Neural crest cell (in vitro differentiated cells): ENCODE measurements around the gene MAS1. TPM values are rescaled to one million over a fixed set of nuclear protein-coding genes. Genes with fewer than 3 reads are reported as not detected.
"Not testable (repeated sequence)": the region's sequence is repeated elsewhere in the genome, so short reads cannot be mapped to it uniquely, and the experiment has no call there.

Experiments used
- DNase-seq: peaks from one replicate; pipeline ENCODE4 v3.0.0; 2021; ENCODE audit warnings: low read depth, mixed read lengths, low spot score
- H3K27ac Mint-ChIP-seq: one replicate; pipeline ENCODE4 v1.8.0; 2021; ENCODE audit warnings: mild to moderate bottlenecking, mixed read lengths; ENCODE audit not compliant: unreplicated experiment
- H3K27me3 Mint-ChIP-seq: 2 replicates; pipeline ENCODE4 v1.8.0; 2021; ENCODE audit warnings: low read depth, mild to moderate bottlenecking, mixed read lengths
- H3K36me3 Mint-ChIP-seq: 2 replicates; pipeline ENCODE4 v1.8.0; 2021; ENCODE audit warnings: low read depth, mild to moderate bottlenecking, mixed read lengths
- H3K4me1 Mint-ChIP-seq: 2 replicates; pipeline ENCODE4 v1.8.0; 2021; ENCODE audit warnings: mixed read lengths
- H3K4me3 Mint-ChIP-seq: one replicate; pipeline ENCODE4 v1.8.0; 2021; ENCODE audit warnings: mild to moderate bottlenecking, mixed read lengths
- H3K9me3 Mint-ChIP-seq: 2 replicates; pipeline ENCODE4 v1.8.0; 2021; ENCODE audit warnings: mixed read lengths
- total RNA-seq: library from RNA; stranded (reverse); gene quantifications from 2 replicates; pipeline ENCODE4 v1.2.1, GENCODE V29; 2021
- TF ChIP-seq, protein P1 (sequence below): fragments of 200-600 bp; sonication (generic); conservative IDR thresholded peaks from 2 replicates; pipeline ENCODE4 v1.5.0; 2021; ENCODE audit warnings: antibody characterized with exemption, mild to moderate bottlenecking

The MAS1 gene
- total RNA-seq, 1 donor from 2014 or later: not detected

DNA sequence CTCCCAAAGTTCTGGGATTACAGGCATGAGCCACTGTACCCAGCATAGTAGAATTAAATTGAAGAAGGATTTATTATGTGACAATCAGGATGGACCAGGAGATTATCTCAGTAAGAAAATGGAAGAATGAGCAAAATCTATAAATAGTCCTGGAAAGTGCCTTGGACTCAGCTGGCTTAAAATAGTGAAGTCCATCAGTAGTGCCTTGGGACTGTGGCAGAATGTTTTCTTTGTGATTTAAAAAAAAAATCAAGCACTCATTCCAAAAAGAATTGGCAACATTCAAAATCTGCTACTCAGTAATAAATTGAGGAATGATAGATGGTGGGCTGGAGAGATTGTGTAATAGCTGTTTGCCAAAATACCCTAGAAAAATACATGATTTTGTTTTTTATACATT is 37.0 kb upstream of the MAS1 start:
- TF ChIP-seq, protein P1, sequence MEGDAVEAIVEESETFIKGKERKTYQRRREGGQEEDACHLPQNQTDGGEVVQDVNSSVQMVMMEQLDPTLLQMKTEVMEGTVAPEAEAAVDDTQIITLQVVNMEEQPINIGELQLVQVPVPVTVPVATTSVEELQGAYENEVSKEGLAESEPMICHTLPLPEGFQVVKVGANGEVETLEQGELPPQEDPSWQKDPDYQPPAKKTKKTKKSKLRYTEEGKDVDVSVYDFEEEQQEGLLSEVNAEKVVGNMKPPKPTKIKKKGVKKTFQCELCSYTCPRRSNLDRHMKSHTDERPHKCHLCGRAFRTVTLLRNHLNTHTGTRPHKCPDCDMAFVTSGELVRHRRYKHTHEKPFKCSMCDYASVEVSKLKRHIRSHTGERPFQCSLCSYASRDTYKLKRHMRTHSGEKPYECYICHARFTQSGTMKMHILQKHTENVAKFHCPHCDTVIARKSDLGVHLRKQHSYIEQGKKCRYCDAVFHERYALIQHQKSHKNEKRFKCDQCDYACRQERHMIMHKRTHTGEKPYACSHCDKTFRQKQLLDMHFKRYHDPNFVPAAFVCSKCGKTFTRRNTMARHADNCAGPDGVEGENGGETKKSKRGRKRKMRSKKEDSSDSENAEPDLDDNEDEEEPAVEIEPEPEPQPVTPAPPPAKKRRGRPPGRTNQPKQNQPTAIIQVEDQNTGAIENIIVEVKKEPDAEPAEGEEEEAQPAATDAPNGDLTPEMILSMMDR: no peak
- Mint-ChIP-seq H3K27ac (no peak overlapping the region), H3K4me3 (no peak overlapping the region), H3K27me3 (peaks cover 39% of the 10 kb centered on the region), H3K36me3 (no peaks in the 10 kb centered on the region), H3K4me1 (no peaks in the 10 kb centered on the region), H3K9me3 (peaks cover 3% of the 10 kb centered on the region)
- no peak for DNase-seq

DNA sequence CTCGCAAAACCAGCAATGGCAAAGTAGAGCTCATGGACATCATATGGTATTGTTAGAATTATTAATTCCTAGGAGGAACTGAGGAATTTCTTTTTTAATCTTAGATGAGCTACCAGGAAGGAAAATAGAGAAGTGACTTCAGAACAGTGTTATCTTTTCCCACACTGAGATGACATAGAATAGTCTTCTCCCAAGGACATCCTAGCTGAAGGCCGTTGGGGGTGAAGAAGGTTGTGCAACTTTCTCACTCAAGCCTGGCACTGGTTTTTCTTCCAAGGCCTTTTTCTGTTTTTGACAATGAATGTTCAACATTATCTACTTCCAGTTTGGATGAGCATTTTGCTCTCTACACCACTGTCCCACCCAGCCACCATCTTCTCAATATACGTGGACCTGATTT is 35.8 kb upstream of the MAS1 start:
- TF ChIP-seq, protein P1: no peak
- Mint-ChIP-seq H3K4me1 (no peaks in the 10 kb centered on the region), H3K27ac (no peak overlapping the region), H3K36me3 (no peaks in the 10 kb centered on the region), H3K27me3 (peaks cover 42% of the 10 kb centered on the region), H3K9me3 (peaks cover 2% of the 10 kb centered on the region), H3K4me3 (no peak overlapping the region)
- no peak for DNase-seq

DNA sequence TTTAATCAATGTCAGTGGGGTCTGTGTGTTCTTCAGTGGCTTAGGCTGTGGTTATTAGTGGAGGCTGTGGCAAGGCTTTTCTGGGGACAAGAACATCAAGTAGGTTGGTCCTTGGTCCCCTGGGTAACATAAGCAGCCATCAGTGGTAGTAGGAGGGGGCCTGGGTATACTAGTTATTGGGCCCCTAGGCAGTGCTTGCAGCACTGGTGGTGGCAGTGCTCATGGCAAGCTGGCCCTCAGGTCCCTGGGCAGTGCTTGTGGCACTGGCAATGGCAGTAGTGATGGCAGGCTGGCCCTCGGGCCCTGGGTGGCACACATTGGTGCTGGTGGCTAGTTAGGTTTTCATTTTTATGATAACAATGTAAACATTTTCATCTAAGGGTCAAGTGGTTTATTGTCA is 32.5 kb upstream of the MAS1 start:
- no peak overlapping the region for H3K4me3 Mint-ChIP-seq
- H3K4me1 Mint-ChIP-seq: no peaks in the 10 kb centered on the region
- H3K27ac Mint-ChIP-seq: no peak overlapping the region
- H3K9me3 Mint-ChIP-seq: no peaks in the 10 kb centered on the region
- H3K27me3 Mint-ChIP-seq: peaks cover 56% of the 10 kb centered on the region
- TF ChIP-seq, protein P1: no peak
- no peak for DNase-seq
- H3K36me3 Mint-ChIP-seq: no peaks in the 10 kb centered on the region

DNA sequence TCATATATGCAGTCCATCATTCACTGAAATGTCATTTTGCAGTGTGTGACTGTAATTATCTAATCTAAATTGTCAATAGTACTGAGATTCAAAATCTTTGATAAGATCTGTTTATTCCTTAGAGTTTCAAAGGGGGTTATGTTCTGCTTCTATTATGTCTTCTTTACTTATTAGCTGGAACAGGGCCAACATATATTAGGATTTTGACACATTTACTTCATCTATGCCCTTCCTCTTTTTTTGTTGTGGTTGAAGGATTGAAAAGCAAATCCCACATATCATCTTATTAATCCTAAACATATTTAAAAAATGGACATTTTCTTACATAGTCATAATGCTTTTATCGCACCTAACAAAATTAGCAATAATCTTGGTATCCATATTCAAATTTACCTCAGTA is 30.3 kb upstream of the MAS1 start:
- no peak overlapping the region for H3K27ac Mint-ChIP-seq
- no peaks in the 10 kb centered on the region for H3K4me1 Mint-ChIP-seq
- peaks cover 44% of the 10 kb centered on the region for H3K27me3 Mint-ChIP-seq
- no peak for DNase-seq
- no peaks in the 10 kb centered on the region for H3K36me3 Mint-ChIP-seq
- TF ChIP-seq, protein P1: no peak
- H3K9me3 Mint-ChIP-seq: no peaks in the 10 kb centered on the region
- H3K4me3 Mint-ChIP-seq: no peak overlapping the region

DNA sequence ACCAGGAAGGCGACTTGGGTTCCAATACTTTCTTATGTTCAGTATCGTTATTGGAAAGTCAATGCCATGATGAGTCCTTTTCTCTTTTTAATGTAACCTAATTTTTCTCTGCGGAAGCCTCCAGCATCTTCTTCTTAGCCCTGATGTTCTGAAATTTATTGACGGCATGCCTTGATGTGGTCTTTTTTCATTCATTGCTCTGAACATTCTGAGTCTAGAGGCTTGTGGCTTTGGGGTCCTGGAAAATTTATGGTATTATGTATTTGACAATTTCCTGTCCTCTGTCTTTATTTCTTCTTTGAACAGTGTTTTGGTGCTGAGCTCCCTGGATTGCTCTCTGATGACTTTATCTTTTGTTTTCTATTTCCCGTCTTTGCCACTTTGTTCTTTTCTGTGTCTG is 28.7 kb upstream of the MAS1 start:
- Mint-ChIP-seq H3K27me3 (peaks cover 31% of the 10 kb centered on the region), H3K4me3 (no peak overlapping the region), H3K27ac (no peak overlapping the region), H3K36me3 (no peaks in the 10 kb centered on the region), H3K4me1 (no peaks in the 10 kb centered on the region), H3K9me3 (no peaks in the 10 kb centered on the region)
- DNase-seq: no peak
- TF ChIP-seq, protein P1: no peak

DNA sequence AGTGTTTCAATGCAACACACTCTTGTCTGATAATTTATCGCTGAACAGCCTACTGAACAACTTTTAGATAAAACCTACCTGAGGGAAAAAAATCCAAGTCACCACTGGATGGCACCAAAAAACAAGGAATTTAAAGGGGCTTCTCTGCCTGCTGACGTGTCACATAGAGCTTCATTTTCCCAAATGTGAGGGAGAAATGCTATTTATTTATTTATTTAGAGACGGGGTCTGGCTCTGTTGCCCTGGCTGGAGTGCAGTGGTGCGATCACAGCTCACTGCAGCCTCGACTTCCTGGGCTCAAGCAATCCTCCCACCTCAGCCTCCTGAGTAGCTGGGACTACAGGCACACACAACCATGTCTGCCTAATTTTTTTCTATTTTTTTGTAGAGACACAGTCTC is 27.4 kb upstream of the MAS1 start:
- not testable (repeated sequence) for H3K27ac Mint-ChIP-seq, H3K4me3 Mint-ChIP-seq, H3K4me1 Mint-ChIP-seq, H3K9me3 Mint-ChIP-seq, H3K36me3 Mint-ChIP-seq
- DNase-seq: peak; percentile 37
- H3K27me3 Mint-ChIP-seq: peaks cover 21% of the 10 kb centered on the region
- TF ChIP-seq, protein P1: peak; percentile 72
